C4-2B (cell line): ENCODE results near the gene UBE2F.

ENCODE experiments used
- H3K27ac ChIP-seq: fragments of 450-650 bp; 2 replicates; pipeline ENCODE4 v1.5.1; 2017
- ZFX ChIP-seq: fragments of 450-650 bp; IDR thresholded peaks from 2 replicates; pipeline ENCODE4 v1.6.1; 2017
- TF ChIP-seq, protein P1 (sequence below): fragments of 450-650 bp; conservative IDR thresholded peaks from 2 replicates; pipeline ENCODE4 v1.5.1; 2017; ENCODE audit warnings: mild to moderate bottlenecking

Gene UBE2F

DNA sequence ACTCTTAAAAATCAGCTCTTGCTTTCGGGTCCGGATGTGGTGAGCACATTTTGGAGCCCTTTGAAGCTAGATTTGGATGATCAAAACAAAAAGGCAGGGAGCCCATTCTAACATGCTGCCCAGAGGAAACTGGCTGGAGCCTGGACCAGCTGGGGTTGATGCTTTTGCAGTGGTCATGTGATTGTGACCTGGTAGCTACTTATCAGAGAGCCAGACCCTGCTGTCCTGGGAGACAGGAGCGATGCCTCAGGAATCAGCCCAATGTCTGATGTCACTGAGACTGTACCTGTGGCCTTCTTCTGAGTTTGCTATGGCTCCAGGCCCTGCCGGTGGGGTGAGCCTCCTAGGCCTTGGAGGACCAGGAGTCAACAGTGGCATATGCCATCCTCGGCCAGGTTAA, 75.3 kb downstream of the UBE2F start:
- H3K27ac ChIP-seq, result no peak overlapping the region
- no peak for TF ChIP-seq ZFX
- TF ChIP-seq, protein P1, sequence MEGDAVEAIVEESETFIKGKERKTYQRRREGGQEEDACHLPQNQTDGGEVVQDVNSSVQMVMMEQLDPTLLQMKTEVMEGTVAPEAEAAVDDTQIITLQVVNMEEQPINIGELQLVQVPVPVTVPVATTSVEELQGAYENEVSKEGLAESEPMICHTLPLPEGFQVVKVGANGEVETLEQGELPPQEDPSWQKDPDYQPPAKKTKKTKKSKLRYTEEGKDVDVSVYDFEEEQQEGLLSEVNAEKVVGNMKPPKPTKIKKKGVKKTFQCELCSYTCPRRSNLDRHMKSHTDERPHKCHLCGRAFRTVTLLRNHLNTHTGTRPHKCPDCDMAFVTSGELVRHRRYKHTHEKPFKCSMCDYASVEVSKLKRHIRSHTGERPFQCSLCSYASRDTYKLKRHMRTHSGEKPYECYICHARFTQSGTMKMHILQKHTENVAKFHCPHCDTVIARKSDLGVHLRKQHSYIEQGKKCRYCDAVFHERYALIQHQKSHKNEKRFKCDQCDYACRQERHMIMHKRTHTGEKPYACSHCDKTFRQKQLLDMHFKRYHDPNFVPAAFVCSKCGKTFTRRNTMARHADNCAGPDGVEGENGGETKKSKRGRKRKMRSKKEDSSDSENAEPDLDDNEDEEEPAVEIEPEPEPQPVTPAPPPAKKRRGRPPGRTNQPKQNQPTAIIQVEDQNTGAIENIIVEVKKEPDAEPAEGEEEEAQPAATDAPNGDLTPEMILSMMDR, result no peak

DNA sequence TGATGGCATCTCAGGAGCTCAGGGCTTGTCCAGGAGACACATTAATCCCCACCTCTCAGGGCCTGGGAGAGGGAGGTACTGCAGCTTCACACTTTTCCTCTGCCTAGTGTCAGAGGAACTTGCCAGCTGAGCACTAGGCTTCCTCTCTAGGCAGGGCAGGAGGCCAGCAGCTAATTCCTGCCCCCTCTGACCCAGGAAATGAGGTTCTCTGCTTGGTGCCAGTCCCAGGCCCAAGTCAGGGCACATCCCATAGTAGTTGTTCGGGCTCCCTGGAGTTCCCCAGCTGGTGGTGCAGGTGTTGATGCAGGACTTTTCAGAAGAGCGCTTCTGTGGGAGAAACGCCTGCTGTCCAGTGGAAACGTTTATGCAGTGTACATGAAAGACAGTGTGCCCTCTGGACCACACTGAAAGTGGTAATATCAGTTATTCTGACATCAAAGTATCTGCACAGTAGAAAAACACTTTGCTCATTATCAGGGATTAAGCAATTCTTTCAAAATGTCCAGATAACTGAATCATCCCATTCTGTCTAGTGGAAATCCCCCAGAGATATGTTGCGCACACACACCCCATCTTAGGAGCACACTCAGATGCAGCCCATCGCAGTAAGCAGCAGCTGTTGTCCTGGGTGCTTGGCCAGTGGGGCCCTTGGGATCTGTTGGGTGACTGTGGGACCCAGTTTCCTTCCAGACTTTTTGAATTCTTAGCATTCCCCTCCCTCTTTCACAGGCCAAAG, 76.2 kb downstream of the UBE2F start:
- no peak overlapping the region for H3K27ac ChIP-seq
- TF ChIP-seq ZFX, result no peak
- TF ChIP-seq, protein P1, result no peak

DNA sequence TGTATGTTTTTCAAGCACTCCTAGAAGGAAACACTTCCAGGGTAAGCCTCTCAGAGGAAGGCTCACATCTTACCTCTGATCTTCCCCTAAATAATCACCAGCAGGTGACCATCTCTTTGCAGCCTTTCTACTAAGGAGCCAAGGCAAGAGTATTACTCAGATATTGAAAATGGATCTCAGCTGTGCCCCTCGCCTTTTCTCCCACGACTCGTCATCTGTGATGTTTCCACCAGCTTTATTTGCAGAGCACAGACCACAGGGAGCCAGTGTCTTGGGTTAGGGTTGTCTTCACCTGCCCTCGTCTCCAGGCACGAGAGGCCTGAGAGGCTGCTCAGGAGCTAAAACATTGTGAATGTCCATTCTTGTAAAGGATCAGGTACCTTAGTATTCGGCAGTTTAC, 77.0 kb downstream of the UBE2F start:
- no peak for TF ChIP-seq ZFX
- TF ChIP-seq, protein P1, result no peak
- no peak overlapping the region for H3K27ac ChIP-seq

DNA sequence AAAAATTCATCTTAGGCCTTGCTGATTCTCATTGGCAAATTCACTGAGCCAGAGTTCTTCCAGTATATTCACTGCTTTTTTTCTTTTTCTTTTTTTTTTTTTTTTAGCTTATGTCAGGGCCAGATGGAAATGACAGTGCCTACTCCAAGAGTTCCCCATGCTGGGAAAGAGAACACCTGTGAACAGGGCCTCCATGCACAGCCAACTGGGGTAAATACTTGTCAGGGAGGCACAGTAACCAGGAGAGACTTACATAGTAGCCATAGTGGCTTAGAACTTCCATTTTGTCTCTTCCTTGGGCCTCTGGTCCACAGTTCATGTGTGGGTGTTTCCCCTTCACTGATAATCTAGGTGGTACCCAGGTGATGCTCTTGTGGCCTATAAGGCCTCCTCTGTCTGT, 78.8 kb downstream of the UBE2F start:
- TF ChIP-seq ZFX, result no peak
- TF ChIP-seq, protein P1, result no peak

DNA sequence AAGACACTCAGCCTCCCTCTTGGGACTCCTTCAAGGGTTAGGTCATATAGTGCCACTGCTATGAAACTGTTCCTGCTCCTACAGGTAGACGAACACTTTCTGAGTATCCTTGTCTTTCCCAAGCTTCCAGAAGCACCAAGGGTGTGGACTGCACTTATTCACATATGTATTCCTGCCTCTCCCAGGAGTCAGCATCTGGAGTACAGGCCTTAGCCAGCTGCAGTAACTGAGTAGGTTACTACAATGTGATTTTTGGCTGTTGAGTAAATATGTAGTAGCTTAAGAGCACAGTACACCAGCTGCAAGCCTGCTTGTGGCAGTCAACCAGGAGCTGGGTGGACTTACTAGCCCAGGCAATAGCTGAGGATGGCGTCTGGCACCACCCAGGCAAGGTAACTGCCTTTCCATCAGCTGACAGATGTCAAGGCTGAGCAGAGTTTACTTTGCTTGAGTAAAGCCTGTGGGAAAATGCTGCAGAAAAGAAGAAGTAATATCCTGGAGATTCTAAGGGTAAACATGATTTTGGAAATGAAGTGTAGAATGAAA, 80.0 kb downstream of the UBE2F start:
- H3K27ac ChIP-seq, result no peak overlapping the region
- no peak for TF ChIP-seq ZFX
- TF ChIP-seq, protein P1, result no peak

More for the DNA sequence above, 78.8 kb downstream of the UBE2F start:
- H3K27ac ChIP-seq, result no peak overlapping the region

DNA sequence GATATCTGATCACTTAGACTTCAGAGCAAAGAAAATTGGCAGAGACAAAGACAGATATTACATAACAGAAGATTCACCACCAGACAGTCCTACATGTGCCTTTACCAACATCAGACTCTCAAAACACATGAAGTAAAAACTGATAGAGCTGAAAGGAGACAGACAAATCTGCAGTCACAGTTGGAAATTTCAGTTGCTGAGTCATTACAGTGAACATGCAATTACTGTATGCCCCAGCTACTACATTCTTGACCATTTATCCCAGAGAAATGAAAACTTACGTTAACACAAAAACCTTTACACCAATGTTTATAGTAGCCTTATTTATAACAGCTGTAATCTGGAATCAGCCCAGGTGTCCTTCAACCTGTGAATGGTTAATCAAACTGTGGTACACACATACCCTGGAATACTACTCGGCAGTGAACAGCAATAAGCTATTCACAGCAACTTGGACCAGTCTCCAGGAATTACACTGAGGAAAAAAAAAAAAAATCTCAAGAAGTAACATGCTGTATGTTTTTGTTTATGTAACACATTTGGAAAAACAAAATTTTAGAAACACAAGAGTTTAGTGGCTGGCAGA, 86.5 kb downstream of the UBE2F start:
- no peak overlapping the region for H3K27ac ChIP-seq
- TF ChIP-seq ZFX, result no peak
- TF ChIP-seq, protein P1, result no peak

DNA sequence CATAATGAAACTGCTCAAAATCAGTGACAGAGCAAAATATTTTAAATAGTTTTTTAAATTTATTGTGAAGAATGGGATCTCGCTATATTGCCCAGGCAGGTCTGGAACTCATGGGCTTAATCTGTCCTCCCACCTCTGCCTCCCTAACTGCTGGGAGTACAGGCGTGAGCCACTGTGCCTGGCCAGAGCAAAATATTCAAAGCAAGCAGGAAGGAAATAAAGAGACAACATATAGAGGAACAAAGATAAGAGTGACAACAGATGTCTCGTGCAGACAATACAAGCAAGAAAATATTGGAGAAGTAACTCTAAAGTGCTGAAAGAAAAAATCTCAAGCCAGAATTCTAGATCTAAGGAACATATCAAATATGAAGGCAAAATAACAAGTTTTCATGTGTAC, 89.0 kb downstream of the UBE2F start:
- H3K27ac ChIP-seq, result no peak overlapping the region
- no peak for TF ChIP-seq ZFX
- TF ChIP-seq, protein P1, result no peak

DNA sequence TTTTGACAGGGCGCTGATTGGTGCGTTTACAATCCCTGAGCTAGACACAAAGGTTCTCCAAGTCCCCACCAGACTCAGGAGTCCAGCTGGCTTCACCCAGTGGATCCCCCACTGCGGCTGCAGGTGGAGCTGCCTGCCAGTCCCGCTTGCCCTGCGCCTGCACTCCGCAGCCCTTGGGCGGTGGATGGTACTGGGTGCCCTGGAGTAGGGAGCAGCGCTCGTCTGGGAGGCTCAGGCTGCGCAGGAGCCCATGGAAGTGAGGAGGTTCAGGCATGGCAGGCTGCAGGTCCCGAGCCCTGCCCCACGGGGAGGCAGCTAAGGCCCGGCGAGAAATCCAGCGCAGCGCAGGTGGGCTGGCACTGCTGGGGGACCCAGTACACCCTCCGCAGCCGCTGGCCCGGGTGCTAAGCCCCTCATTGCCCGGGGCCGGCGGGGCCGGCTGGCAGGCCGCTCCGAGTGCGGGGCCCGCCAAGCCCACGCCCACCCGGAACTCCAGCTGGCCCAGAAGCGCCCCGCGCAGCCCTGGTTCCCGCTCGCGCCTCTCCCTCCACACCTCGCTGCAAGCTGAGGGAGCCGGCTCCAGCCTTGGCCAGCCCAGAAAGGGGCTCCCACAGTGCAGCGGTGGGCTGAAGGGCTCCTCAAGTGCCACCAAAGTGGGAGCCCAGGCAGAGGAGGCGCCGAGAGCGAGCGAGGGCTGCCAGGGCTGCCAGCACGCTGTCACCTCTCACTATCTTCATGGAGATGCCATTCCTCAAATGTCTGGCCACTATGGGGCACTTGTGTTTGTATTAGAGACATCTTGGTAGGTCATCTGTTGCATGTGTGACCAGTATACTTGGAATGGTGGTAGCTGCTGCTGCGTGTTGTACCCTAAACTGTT, 91.1 kb downstream of the UBE2F start:
- peak overlapping the region; percentile 8; the same call in 1 of the 2 replicates for H3K27ac ChIP-seq
